Pons (tissue), 1 donor: ENCODE data around the gene NTN3.
"Not testable (repeated sequence)": the region's sequence is repeated elsewhere in the genome, so short reads cannot be mapped to it uniquely, and the experiment has no call there.

Experiments used
- DNase-seq: peaks from one replicate; pipeline ENCODE4 v3.0.0-alpha.2; 2016; ENCODE audit warnings: low spot score

NTN3 gene

DNA sequence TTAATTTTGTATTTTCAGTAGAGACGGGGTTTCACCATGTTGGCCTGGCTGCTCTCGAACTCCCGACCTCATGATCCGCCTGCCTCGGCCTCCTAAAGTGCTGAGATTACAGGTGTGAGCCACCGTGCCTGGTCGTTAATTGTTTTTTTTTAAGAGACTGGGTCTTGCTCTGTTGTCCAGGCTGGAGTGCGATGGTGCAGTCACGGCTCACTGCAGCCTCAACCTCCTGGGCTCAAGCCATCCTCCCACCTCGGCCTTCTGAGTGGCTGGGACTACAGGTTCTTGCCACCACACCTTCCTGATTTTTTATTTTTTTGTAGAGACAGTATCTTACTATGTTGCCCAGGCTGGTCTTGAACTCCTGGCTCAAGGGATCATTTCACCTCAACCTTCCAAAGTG lies 8.9 kb downstream of the NTN3 start:
- DNase-seq: not testable (repeated sequence)

DNA sequence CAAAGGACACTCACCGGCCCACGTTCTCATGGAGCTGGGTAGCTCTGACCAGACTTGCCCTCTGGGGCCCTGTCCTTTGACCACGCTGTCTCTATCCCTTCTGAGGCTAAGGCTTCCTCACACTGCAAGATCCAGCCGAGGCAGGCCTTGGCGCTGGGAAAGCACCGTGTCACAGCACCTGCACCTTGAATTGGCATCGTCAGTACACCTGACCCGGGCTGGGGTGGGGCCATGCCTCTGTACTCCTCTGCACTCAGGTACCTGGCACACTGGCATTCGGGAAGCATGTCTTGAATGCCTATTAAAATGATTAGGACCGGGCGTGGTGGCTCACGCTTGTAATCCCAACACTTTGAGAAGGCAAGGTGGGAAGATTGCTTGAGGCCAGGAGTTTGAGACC lies 9.9 kb downstream of the NTN3 start:
- DNase-seq: no peak

DNA sequence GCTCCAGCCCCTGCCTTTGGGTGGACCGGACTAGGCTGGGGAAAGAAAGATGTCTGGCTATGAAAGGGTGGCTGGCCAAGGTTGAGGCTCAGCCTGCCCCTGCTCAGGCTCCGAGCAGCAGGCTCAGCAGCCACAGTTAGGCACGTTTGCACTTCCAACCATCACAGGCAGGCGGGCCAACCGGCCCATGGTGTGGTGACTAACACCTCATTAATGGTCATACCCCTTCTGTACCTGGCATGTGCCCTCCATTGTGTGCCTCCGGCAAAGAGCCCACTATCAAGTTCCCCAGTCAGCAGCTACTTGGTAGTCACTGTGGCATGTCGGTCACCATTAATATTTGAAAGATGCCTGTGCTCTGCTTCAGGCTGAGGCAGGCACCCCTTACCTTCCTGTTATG lies 10.6 kb downstream of the NTN3 start:
- no peak for DNase-seq

DNA sequence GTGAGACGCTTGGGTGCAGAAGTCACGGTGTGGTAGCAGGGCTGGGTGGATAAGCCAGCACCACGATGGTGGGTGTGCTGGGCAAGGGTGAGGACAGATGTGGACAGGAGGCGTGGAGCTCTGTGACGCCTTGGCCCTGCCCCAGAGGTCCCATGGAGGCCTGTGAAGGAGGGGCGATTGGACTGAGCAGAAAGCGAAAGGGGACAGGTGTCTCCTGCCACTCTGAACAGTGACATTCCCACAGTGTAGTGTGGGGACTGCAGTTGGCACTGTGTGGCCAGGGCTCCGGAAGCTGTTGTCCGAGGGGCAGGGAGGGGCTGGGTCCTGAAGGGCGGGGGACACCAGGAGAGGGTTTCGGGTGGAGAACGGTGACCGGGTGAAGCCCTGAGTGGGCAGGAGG lies 11.2 kb downstream of the NTN3 start:
- DNase-seq: no peak

DNA sequence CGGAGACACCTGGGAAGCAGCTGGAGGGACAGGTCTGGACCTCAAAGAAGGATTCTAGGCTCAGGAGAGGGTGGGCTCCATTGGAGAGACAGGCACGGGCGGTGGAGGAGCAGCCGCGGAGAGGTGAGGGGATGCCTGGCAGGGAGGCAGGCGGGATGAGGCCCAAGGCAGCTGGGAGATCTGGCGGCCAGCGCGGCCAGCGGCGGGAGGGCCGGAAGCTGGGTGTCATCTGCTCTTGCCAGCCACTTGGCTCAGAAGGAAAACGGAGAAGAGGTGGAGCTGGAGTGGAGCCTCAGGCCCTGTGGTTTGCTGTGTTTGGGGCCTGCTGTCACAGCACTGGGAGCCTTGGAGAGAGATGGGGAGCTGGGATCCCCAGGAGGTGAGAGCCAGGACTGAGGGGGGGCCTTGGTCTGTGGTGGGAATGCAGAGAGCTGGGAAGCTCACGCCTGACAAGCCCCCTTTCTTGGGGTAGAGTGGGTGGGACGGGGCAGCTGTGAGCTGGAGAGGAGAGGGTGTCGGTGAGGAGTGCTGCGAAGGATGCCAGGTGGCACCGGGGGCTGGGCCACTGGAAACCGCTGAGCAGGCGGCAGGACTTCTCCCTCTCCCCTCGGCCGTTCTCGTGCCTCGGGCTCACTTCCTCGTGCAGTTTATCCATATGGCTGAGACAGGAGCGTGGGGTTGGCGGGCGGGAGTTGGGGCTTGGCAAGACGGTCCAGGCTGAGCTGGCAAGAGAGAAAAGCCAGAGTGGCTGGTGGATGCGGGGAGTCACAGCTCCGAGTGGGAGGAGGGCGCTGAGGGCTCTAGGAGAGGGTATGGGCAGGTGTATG lies 11.8 kb downstream of the NTN3 start:
- DNase-seq: peak; percentile 69

DNA sequence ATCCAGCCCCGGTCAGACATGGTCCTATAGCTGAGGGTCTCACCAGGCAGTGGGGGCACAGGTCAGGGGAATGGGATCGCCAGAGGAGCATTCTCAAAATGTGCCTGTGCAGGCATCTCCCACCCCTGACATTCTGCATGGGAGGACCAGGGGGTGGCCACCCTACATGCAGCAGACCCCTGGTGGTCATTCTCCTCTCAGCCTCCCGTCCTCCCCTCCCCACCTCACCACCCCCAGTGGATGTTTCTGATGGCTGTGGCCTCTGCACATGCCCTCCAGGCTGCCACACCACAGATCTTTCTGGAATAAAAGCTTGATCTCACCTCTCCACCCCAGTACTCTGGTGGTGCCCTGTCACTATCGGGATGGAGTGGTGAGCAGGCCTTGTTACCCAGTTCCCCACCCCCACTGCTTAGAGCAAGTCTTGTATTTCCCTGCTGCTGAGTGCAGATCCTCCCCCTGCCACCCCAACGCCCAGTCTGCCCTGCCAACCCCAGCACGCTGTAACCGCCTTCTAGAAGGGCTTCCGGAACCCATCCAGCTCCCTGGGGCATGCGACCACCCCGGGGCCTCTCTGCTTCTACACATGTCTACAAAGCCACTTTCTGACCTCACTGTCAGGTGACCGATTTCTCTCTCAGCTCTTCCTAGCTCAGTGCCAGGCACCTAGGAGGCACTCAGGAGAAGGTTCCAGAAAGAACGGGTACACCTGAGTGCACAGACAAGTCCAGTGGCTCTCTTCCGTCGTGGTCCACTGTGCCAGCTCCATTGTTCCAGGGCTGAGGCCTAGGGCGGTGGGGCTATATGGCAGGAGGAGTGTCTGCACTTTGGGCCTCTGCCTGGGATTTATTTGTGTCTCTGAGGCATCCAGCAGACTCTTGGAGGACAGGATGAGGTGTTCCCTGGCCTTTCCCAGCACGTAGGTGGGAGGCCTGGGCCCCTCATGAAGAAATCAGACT lies 13.1 kb downstream of the NTN3 start:
- DNase-seq: no peak

DNA sequence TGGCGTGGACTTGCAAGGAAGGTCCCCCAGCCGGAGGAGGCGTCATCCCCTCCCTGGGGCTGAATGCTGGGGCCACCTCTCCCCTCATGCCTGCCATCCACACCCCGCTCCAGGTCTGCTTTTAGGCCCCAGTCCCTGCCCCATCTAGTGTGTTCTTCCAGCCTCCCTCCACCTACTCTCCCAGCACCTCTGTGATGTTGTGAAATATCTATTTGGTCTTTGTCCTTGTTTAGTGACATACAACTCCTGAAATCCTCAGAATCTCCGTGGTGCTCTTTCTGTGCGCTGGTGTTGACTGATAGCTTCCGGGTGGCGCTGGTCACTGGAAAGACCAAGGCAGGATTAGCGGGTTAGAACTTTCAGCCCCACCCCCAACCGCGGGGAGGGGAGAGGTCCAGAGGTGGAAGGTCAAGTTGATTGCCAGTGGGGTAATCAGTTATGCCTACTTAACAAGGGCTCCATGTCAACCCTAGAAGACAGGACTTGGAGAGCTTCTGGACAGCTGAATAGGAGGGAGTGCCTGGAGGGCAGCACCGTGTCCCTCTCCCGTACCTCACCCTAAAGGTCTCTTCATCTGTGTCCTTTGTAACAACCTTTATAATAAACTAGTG lies 13.9 kb downstream of the NTN3 start:
- DNase-seq: no peak

DNA sequence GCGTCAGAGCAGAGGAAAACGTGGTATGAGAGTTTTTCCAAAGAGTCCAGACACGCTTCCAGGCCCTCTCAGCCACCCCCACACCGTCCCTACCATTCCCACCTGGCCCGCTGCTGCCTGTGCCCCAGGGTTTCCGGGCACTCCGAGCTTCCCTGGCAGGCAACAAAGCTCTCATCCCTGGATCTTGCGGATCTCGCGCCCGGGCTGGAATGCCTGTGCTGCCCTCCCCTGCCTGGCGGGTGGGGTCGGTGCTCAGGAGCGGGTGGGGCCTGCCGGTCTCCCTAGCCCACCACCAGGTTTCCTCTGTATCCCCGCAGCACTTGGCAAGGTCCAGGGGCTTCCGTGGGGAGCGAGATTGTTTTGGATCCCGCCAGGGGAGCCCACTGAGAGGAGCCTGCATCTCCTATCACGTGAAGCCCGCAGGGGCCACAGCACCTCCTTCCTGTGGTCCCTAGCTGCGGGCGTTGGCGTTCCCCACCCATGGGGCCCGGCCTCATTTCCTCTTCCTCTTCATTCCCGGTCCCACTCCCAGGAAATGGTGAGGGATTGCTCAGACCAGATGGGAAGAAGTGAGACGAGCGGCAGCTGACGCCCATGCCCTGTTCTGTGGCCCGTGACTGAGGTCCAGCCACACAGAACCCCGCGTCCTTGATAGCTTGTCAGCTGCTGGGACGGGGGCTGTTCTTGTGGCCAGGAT lies 14.9 kb downstream of the NTN3 start:
- DNase-seq: no peak

DNA sequence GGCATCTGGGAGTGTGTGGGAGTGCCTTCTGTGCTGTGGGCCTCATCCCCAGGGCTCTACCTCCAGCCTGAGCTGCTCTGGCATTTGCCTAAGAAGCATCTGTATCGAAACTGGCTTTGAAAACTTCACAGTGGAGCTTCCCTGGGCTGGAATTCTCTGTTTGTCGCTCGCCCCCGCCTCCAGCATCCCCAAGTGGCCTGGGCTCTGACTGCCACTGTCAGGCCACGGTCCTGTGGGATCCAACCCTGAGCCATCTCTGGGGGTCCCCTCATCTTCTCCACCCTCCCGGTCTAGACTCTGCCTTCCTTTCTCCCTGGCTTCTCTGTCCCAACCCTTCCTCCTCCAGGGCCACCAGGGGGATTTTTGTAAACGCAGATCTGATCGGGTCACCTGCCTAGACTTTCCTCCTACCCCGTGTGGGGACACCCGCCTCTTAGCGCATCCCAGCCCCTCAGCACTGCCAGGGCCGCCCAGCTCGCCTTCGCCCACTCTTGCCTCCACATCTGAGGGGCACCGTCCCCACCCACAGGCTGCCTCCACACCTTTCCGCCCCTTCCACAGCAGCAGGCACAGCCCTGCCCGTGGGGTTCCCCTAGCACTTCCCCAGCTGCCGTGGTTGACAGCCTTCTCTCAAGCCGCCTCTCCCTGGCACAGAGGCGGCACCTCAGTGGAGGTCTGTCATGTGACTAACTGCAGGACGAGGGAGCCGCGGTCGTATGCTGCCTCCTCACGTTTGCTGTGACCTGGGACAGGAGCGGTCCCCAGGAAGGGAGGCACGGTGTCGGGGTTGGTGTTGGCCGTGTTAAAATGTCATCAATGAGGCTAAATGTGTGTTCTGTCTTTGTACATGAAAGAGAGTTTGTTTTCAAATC lies 15.8 kb downstream of the NTN3 start:
- peak; percentile 65 for DNase-seq

DNA sequence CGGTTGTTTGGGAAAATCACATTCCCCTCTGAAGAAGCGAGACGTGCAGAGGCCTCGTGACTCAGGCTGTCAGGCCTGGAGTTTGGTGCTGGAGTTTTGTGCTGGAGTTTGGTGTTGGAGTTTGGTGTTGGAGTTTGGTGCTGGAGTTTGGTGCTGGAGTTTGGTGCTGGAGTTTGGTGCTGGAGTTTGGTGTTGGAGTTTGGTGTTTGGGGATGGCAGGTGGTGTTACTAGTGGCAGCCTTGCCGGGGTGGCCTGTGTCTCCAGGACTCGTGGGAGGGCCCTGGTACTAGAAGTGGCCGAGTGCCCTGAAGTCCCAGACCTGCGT lies 16.4 kb downstream of the NTN3 start:
- no peak for DNase-seq

DNA sequence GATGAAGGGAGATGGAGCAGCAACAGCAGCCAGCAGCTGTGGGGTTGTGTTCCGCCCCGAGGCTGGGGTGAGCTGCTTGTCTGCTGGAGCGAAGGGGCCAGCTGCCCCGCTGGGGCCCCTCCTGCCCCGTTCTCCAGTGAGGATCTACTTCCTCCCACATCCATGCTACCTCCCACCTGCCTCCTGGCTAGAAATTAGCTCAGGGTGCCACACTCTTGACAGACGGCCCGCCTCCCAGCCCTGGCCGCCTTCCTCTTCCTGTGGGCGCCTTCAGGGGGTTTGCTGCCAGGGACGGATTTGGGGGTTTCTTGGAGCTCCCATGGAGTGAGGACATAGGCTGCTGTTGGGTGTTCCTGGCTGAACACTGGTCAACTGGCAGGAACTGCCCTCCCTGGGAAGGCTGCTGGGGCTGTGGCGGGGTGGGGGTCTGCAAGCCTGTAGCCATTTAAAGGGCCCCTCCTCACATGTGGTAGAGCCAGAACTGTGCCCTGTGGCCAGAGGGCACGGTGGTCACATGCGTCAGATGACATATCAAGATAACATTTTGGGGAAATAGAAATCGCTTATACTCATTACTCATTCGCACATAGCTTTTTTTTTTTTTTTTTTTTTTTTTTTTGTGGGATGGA lies 16.9 kb downstream of the NTN3 start:
- no peak for DNase-seq

DNA sequence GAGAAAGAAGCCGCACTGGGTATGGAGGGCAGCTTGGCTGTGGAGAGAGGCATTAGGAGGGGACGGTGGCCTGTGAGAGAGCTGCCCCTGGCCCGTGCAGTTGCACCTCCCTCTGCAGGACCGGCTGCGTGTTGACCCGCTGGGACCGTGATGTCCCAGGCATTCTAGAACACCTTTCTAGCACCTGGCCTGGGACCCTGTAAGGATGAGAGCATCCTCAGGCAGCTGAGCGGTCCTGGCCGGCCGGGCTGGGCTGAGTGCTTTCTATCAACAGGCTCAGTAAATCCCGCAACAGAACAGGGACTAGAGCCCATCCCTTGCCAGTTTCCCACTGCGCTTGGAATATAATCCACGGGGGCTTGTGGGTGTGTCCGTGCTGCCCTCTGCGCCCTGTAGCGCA lies 18.5 kb downstream of the NTN3 start:
- no peak for DNase-seq

DNA sequence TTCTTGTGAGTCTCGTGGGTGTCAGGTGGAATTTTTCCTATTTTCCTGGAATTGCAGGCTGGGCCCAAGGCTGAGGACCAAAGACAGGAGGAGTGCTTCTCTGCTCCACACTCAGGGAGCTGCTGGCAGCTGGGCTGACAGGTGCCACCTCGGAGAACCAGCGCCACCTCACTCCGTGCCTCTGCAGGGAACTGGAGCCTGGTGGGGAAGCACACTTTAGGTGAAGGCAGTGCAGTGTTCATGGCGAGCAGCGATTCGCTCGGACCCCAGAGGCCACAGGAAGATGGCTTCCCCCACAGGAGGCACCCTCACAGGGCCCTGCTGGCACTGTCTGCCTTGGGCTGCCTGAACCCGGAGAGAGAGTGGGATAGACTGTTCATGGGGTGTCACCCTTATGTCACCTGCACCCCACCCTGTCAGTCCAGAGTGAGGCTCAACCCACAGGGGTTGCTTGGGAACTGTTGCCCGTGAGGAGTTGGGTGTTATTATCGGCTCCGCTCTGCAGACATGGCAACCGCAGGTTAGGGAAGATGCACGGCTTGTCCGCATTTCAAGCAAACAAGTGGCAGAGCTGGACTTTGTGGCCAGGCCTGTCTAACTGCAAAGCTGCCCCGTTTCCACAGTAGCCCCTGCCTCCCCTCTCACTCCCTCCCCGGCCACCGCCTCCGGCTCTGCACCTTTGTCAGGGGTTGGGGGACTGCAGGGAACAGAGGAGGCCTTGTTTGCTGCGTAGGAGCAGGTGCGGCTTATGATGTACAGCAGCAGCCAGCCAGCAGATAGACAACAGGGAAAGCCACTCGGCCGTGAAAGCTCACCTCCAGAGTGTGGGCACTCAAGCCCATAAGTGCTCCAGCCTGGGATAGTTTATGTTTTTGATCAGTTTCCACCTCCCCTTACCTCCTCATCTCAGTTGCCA lies 19.4 kb downstream of the NTN3 start:
- DNase-seq: no peak

DNA sequence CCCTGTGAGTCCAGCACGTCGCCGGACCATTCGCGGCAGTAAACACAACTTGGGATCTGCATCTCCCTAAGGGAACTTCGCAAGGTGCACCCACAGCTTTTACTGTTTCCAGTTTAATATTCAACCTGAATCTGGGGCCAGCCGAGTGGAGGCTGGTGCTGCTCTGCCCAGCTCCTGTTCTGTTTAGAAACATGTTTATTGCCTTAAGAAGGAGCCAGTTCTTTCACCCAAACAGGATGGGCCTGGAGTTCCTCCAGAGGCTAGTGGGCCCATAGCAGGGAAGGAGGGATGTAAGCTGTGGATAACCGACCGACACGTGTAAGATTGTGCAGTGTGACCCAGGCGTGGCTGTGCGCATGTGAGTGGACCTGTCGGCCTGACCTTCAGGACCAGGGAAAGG lies 21.2 kb downstream of the NTN3 start:
- DNase-seq: no peak

DNA sequence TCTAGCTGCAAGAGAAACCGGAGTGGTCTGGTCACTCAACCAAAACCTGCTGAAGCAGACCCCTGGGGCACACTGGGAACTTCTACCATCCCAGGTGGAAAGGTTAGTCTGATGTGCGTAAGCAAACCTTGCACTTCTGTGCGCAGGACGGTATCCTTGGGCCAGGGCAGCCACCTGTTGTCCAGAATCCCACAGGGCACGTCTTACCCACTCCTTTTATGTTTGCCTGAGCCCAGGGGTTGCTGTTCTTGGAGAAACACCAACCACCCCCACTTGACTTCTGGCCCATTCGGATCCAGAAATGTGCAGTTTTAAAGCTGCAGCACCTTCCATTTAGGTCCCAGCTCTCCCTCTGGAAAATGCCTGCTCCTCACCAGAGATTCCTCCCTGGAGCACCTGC lies 22.5 kb downstream of the NTN3 start:
- DNase-seq: no peak

DNA sequence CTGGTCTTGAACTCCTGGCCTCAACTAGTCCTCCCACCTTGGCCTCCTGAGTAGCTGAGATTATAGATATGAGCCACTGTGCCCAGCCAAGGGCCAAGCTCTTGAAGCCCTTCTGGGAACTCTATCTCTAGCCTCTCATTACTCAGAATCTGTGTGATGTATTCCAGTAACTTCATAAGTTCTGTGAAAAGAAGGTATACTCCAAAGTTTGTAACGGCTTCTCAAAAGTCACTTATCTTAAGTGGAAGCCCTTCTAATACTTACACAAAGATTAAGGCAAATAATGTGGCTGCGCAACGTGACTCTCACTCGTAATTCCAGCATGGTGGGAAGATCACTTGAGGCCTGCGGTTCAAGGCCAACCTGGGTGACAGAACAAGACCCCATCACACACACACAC lies 23.5 kb downstream of the NTN3 start:
- no peak for DNase-seq

DNA sequence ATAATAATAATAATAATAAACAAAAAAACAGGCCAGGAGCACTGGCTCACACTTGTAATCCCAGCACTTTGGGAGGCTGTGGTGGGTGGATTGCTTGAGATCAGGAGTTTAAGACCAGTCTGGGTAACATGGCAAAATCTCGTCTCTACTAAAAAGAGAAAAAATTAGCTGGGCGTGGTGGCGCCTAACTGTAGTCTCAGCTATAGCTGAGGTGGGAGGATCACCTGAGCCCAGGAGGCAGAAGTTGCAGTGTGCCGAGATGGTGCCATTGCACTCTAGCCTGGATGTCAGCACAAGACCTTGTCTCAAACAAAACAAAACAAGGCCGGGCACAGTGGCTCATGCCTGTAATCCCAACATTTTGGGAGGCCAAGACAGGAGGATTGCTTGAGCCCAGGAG lies 23.9 kb downstream of the NTN3 start:
- DNase-seq: no peak

DNA sequence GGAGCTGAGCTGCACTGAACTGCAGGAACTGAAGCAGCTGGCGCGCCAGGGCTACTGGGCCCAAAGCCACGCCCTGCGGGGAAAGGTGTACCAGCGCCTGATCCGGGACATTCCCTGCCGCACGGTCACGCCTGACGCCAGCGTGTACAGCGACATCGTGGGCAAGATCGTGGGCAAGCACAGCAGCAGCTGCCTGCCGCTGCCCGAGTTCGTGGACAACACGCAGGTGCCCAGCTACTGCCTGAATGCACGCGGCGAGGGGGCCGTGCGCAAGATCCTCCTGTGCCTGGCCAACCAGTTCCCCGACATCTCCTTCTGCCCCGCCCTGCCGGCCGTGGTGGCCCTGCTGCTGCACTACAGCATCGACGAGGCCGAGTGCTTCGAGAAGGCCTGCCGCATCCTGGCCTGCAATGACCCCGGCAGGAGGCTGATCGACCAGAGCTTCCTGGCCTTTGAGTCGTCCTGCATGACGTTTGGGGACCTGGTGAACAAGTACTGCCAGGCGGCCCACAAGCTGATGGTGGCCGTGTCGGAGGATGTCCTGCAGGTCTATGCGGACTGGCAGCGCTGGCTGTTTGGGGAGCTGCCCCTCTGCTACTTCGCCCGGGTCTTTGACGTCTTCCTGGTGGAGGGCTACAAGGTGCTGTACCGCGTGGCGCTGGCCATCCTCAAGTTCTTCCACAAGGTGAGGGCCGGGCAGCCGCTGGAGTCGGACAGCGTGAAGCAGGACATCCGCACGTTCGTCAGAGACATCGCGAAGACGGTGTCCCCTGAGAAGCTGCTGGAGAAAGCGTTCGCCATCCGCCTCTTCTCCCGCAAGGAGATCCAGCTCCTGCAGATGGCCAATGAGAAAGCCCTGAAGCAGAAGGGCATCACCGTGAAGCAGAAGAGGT lies 25.4 kb downstream of the NTN3 start:
- no peak for DNase-seq
